Stimulated activated naive CD8-positive, alpha-beta T cell treated with anti-CD3 and anti-CD28 coated beads, Interleukin-15, Interleukin-2, amounts not matched to agents 100 ng/mL and 50 ng/mL, for 24 hours (primary cell): ENCODE data around the gene ESR1.
"Not testable (repeated sequence)": the region's sequence is repeated elsewhere in the genome, so short reads cannot be mapped to it uniquely, and the experiment has no call there.

Experiments used
- H3K27ac Mint-ChIP-seq: one replicate; pipeline ENCODE4 v1.8.0; 2021; ENCODE audit warnings: mild to moderate bottlenecking, mixed read lengths
- H3K27me3 Mint-ChIP-seq: one replicate; pipeline ENCODE4 v1.8.0; 2021; ENCODE audit warnings: mixed read lengths
- H3K36me3 Mint-ChIP-seq: one replicate; pipeline ENCODE4 v1.8.0; 2021; ENCODE audit warnings: low read depth, mixed read lengths
- H3K4me1 Mint-ChIP-seq: one replicate; pipeline ENCODE4 v1.8.0; 2021; ENCODE audit warnings: low read depth, mixed read lengths
- H3K4me3 Mint-ChIP-seq: one replicate; pipeline ENCODE4 v1.8.0; 2021; ENCODE audit warnings: mild to moderate bottlenecking, mixed read lengths
- H3K9me3 Mint-ChIP-seq: one replicate; pipeline ENCODE4 v1.8.0; 2021; ENCODE audit warnings: mixed read lengths

Gene ESR1

DNA sequence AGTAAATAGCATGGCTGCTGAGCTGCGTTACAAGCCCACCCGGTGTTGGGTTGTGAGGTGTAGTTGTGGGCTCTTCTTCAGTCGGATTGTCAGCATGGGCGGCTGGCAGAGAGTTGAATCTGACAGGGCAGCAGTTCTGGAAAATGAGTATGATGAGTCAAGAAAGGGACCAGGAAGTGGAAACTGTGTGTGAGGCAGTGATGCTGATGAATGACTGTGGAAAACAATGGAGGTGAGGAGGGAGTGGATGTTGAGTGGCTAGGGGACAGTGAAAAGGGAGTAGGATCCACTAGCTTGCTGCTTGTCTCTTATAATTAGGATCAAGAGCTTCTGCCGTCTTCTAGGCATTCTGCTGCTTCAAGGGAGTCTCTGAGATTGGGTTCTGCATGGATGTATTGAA lies 154.3 kb downstream of the ESR1 start:
- Mint-ChIP-seq H3K9me3 (peaks cover 12% of the 10 kb centered on the region), H3K36me3 (no peaks in the 10 kb centered on the region), H3K4me3 (no peak overlapping the region), H3K27me3 (peaks cover 41% of the 10 kb centered on the region), H3K4me1 (peaks cover 22% of the 10 kb centered on the region), H3K27ac (no peak overlapping the region)

DNA sequence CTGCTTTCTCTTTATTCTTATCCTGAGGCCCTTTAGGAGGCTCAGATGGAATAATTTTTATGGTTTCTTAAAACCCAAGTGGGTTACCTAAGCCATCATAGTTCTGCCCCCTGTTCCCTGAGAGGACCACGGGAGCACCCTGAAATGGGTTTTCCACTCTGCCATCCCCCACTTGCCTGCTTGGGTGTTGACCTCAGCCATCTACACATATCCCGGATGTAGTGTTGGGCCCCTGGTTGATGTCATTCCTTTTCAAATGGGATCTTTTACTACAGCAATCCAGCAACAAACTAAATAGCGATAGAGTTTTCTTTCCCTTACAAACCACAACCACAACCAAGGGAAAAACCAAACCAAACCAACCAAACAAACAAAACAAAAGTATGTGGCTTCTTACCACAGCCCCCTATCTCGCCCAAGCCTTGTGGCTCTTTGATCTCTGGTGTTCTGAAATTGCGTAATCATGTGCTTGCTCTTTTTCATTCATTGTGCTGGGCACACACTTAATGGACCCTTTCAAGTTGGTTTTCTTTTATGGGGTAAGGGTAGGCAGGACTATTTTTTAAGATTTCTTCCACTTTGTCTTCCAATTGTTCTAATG lies 154.9 kb downstream of the ESR1 start:
- Mint-ChIP-seq H3K36me3 (no peaks in the 10 kb centered on the region), H3K4me1 (peaks cover 22% of the 10 kb centered on the region), H3K27ac (peak overlapping the region; percentile 50), H3K9me3 (peaks cover 14% of the 10 kb centered on the region), H3K4me3 (peak overlapping the region; percentile 24), H3K27me3 (peaks cover 46% of the 10 kb centered on the region)

DNA sequence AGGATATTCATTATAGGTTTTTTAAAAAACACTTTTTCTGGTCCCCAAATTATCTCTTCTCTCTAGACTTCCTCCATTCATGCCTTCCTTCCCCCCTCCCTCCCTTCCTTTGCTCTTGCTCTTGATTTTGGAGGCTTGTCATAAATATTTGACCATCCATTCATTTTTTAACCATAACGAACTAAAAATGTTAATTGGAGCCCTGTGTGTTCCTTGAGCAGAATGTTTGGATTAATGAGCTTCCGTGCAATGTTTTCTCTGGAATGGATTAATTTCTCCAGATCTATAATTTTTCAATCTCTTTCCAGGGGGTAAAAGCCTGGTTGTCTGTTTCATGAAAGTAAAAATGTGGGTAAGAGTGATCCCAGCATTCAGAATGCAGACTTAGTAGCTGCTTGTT lies 155.5 kb downstream of the ESR1 start:
- Mint-ChIP-seq H3K27ac (no peak overlapping the region), H3K36me3 (no peaks in the 10 kb centered on the region)

DNA sequence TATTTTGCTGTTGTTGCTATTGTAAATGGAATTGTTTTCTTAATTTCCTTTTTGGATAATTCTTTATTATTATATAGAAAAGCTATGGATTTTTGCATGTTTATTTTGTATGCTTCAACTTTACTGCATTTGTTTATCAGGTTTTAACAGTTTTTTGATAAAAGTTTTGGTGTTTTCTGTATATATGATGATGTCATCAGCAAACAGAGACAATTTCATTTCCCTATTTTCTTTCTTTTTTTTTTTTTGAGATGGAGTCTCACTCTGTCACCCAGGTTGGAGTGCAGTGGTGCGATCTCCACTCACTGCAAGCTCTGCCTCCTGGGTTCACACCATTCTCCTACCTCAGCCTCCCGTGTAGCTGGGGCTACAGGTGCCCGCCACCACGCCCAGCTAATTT lies 156.9 kb downstream of the ESR1 start:
- Mint-ChIP-seq H3K4me1 (peaks cover 22% of the 10 kb centered on the region), H3K27me3 (peaks cover 52% of the 10 kb centered on the region), H3K9me3 (peaks cover 15% of the 10 kb centered on the region)
- not testable (repeated sequence) for H3K27ac Mint-ChIP-seq, H3K4me3 Mint-ChIP-seq, H3K36me3 Mint-ChIP-seq

More for the DNA sequence above, 155.5 kb downstream of the ESR1 start:
- peaks cover 22% of the 10 kb centered on the region for H3K4me1 Mint-ChIP-seq
- no peak overlapping the region for H3K4me3 Mint-ChIP-seq
- peaks cover 15% of the 10 kb centered on the region for H3K9me3 Mint-ChIP-seq
- peaks cover 52% of the 10 kb centered on the region for H3K27me3 Mint-ChIP-seq

DNA sequence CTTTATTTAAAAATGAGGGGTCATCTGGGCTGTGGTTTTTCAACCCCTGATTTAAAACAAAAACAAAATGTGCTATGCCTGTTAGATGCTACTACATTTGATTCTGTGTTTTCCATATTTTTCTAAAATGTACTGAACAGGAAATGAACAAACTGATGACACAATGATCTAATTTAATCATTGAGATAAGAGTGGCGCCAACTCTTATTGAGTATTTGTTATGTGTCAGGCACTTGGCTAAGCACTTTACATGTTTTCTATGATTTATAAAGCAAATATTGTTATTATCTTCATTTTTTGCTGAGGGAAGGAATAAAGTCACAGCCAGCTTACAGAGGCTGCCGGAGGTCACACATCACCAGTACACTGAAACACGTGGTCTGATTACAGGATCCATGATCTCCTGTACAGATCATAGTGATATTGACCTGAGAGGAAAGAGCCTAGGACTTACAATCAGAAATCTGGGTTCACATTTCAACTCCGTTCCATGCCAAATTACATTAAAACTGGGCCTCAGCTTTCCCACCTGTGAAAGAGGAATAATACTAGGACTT lies 166.7 kb downstream of the ESR1 start:
- Mint-ChIP-seq H3K4me3 (no peak overlapping the region), H3K9me3 (no peaks in the 10 kb centered on the region), H3K27ac (no peak overlapping the region), H3K36me3 (no peaks in the 10 kb centered on the region), H3K27me3 (peaks cover 11% of the 10 kb centered on the region), H3K4me1 (no peaks in the 10 kb centered on the region)

DNA sequence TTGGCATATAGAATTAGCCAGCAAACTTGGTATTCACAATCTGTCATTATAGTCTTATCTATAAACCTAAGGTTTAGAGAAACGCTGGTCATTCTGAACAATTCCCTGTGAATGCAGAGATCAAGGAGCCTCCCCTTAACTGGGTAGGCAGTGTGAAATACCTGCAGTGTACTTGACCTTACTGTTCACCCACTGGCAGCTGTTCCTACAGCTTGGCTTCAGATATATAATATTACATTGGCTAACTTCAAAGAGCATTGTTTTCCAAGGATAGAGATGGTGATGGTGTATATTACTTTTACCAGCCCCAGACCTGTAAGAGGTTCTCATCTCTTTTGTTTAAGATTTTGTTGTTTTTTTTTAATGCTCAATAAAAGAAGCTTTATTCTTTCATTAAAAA lies 168.3 kb downstream of the ESR1 start:
- Mint-ChIP-seq H3K4me3 (no peak overlapping the region), H3K4me1 (no peaks in the 10 kb centered on the region)

DNA sequence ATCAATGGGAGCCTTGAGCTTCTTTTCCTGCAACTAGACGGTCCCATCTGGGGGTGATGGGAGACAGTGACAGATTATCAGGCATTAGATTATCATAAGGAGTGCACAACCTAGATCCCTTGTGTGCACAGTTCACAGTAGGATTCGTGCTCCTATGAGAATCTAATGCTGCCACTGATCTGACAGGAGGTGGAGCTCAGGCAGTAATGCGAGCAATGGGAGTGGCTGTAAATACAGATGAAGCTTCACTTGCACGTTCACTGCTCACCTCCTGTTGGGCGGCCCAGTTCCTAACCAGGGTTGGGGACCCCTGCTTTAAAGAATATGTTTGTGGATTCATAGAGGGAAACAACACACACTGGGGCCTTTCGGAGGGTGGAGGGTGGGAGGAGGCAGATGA lies 180.7 kb downstream of the ESR1 start:
- H3K27ac Mint-ChIP-seq, H3K4me1 Mint-ChIP-seq, H3K36me3 Mint-ChIP-seq, H3K4me3 Mint-ChIP-seq, H3K9me3 Mint-ChIP-seq: not testable (repeated sequence)
- peaks cover 14% of the 10 kb centered on the region for H3K27me3 Mint-ChIP-seq

More for the DNA sequence above, 168.3 kb downstream of the ESR1 start:
- Mint-ChIP-seq H3K27ac (no peak overlapping the region), H3K36me3 (no peaks in the 10 kb centered on the region), H3K9me3 (no peaks in the 10 kb centered on the region), H3K27me3 (peaks cover 8% of the 10 kb centered on the region)

DNA sequence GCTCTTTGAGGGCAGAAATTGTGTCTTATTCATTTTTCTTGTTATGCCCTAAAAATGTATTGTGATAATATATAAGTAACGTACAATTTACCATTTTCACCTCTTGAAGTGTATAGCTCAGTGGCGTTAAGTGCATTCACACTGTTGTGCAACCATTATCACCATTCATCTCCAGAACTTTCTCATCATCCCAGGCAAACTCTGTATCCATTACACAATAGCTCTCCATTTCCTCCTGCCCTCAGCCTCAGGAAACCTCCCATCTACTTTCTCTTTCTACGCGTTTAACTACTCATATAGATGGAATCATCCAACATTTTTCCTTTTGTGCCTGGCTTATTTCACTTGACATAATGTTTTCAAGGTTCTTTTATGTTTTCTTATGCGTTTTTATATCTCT lies 184.6 kb downstream of the ESR1 start:
- no peak overlapping the region for H3K27ac Mint-ChIP-seq
- no peaks in the 10 kb centered on the region for H3K4me1 Mint-ChIP-seq
- H3K36me3 Mint-ChIP-seq: no peaks in the 10 kb centered on the region
- peaks cover 8% of the 10 kb centered on the region for H3K27me3 Mint-ChIP-seq
- no peak overlapping the region for H3K4me3 Mint-ChIP-seq
- peaks cover 4% of the 10 kb centered on the region for H3K9me3 Mint-ChIP-seq

DNA sequence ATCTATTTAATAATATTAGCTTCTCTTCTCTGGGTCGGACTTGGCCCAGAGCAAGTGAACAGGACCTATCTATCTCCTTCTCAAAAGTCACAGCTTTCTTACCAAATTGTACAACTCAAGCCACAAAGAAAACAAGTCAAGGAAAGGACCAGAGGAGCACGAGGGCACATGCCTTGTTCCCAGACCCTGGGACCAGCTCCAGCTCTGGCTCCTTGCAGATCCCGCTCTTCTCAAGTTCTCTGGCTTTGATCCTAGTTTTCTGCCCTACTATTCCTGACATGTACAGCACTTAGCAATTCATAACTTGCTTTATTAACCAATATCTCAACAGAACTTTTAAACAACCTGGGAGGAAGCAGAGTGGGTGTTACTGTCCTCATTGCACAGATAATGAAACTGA lies 185.9 kb downstream of the ESR1 start:
- Mint-ChIP-seq H3K27ac (no peak overlapping the region), H3K4me1 (no peaks in the 10 kb centered on the region), H3K4me3 (no peak overlapping the region), H3K9me3 (peaks cover 4% of the 10 kb centered on the region), H3K36me3 (no peaks in the 10 kb centered on the region), H3K27me3 (peaks cover 8% of the 10 kb centered on the region)

DNA sequence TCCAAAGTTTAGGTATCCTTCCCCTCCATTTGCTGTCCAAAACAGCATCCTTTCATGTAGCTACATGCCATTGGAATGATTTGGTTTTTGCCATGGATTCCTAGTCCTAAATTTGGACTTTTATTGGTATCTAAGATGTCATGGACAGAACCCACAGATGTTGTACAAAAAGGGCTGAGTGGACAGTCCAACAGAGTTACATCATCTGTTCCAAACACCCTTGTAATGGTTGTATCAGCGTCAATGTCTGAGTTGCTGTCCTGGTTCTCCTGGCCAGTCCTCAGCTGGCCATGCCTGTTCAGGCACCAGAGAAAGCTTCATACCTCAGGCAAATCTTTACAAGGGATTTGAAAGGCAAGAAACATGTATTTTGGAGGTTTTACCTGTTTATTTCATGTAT lies 191.3 kb downstream of the ESR1 start:
- Mint-ChIP-seq H3K4me3 (no peak overlapping the region), H3K4me1 (no peaks in the 10 kb centered on the region), H3K27ac (no peak overlapping the region), H3K36me3 (no peaks in the 10 kb centered on the region), H3K9me3 (no peaks in the 10 kb centered on the region), H3K27me3 (peaks cover 3% of the 10 kb centered on the region)

DNA sequence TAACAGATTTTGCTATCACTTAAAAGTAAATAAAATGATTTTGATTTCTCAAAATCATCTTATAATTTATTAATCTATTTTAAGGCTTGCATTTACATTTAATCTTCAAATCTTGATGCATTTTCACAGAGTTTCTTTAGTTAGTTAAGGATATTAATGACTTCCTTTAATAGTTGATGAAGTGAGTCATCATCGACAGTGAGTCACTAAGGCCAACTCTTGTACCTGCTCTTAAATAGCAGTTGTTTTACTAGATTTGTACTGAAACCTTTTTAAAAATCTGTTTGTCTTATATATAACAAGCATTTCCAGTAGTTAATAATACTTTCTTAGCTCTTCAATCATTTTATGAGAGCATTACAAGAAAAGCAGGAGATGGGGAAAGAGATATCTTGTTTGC lies 191.7 kb downstream of the ESR1 start:
- Mint-ChIP-seq H3K9me3 (no peaks in the 10 kb centered on the region), H3K36me3 (no peaks in the 10 kb centered on the region), H3K4me3 (no peak overlapping the region), H3K4me1 (no peaks in the 10 kb centered on the region), H3K27me3 (peaks cover 3% of the 10 kb centered on the region), H3K27ac (no peak overlapping the region)

DNA sequence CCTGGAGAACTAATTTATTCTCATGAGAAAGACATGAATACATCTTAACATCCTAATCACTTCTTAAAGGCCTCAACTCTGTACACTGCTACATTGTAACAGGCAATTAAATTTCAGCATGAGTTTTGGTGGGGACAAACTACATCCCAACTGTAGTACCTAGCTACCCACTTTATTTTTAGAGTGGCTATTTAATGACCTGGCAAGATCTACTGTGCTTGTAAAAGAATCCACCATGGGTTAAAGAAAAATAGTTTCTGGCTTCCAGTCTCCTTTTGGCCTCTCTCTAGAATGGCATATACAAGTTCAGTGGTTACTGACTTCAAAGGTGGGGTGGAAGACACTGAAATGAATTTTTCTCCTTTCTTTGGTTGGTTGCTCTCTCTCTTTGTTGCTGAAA lies 193.9 kb downstream of the ESR1 start:
- Mint-ChIP-seq H3K4me1 (no peaks in the 10 kb centered on the region), H3K27ac (no peak overlapping the region), H3K4me3 (no peak overlapping the region), H3K36me3 (no peaks in the 10 kb centered on the region), H3K27me3 (no peaks in the 10 kb centered on the region), H3K9me3 (no peaks in the 10 kb centered on the region)

DNA sequence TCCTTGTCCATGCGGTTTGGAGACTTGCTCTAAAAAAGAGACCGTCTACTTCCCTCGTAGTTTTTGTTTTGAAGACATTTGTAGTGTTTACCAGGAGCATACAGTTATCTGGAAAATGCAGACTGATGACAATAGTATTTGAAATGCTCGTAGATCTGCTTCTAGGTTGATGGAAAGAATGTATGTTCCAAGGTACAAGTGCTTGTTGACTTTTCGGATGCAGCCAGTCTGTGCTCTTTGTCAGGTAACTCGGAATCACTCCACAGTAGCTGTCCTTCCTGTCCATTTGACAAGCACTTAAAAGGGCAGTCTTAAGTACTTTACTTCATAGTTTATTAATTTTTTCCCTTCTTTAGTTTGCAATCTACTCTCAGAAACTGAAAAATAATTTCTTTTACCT lies 194.8 kb downstream of the ESR1 start:
- Mint-ChIP-seq H3K4me3 (no peak overlapping the region), H3K9me3 (no peaks in the 10 kb centered on the region), H3K27me3 (no peaks in the 10 kb centered on the region), H3K4me1 (no peaks in the 10 kb centered on the region), H3K27ac (no peak overlapping the region), H3K36me3 (no peaks in the 10 kb centered on the region)

DNA sequence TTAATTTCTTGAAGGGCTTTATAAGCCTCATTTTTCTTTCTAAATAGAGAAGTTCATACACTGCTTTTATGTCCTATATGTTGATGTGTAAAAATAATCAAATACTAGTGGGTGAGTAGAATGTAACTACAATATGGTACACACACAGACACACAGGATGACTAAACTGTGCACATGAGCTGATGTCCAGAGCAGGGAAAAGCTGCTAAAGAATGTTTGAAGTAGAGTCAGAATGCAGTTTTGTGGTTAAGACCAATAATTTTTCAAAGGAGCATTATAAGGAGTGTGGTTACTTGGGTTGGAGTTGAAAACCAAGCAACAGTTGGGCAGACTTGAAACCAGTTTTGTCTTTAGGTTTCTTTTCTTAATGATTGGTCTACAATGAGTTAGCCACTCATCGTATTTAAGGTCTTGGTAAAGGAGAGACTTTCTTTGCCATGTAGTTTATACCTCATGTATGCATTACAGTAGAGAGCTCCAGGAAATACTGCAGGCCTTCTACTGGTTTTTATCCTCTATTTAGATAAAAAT lies 196.6 kb downstream of the ESR1 start:
- no peaks in the 10 kb centered on the region for H3K36me3 Mint-ChIP-seq
- H3K27me3 Mint-ChIP-seq: no peaks in the 10 kb centered on the region
- no peaks in the 10 kb centered on the region for H3K4me1 Mint-ChIP-seq
- H3K27ac Mint-ChIP-seq: no peak overlapping the region
- no peak overlapping the region for H3K4me3 Mint-ChIP-seq
- no peaks in the 10 kb centered on the region for H3K9me3 Mint-ChIP-seq

DNA sequence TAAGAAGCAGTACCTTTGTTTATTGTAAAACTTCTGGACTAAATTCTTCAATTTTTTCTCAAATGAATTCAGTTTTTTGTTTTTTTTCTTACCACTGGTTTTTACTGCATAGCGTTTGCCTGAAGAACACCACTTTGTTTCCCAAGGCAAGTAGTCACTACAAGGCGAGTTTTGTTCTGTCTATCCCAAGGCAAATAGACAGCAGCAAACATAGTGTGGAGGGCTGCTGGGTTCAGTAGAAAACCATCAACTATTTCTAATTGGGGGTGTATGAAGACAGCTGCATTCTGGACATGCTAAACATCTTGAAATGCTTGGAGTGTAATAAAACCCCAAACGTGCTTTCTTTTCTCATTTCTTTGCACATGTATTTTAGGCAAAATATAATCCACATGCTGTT lies 197.4 kb downstream of the ESR1 start:
- no peak overlapping the region for H3K27ac Mint-ChIP-seq
- H3K9me3 Mint-ChIP-seq: no peaks in the 10 kb centered on the region
- H3K4me1 Mint-ChIP-seq: no peaks in the 10 kb centered on the region
- H3K27me3 Mint-ChIP-seq: no peaks in the 10 kb centered on the region
- no peak overlapping the region for H3K4me3 Mint-ChIP-seq
- no peaks in the 10 kb centered on the region for H3K36me3 Mint-ChIP-seq

DNA sequence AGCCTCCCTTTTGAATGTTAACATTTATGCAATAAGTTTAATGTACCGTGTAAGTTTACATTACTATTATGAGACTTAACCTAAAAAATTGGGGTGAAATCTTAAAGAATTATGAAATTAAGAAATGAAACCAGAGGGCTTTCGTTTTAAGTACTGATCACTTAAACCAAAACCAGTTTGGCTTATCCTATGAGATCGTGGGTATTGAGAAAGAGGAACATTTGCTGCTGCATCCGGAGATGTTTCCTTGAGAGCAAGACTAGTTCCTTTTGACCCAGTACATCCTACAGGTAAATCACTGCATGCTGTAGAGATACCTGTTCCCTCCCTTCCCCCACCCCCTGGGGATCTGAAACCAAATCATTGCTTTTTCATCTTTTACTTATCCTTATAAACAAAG lies 201.3 kb downstream of the ESR1 start:
- Mint-ChIP-seq H3K36me3 (no peaks in the 10 kb centered on the region), H3K4me3 (no peak overlapping the region), H3K27ac (no peak overlapping the region), H3K27me3 (peaks cover 4% of the 10 kb centered on the region), H3K4me1 (no peaks in the 10 kb centered on the region), H3K9me3 (no peaks in the 10 kb centered on the region)
